Fibroblast of skin of back (primary cell): Measurements from ENCODE around the gene ZNF226. TPM values are rescaled to one million over a fixed set of nuclear protein-coding genes. Genes with fewer than 3 reads are reported as not detected.
A peak's percentile ranks its signal among the peaks of the same experiment; 100 is the strongest.
"Not testable (repeated sequence)": the region's sequence is repeated elsewhere in the genome, so short reads cannot be mapped to it uniquely, and the experiment has no call there.

Experiments
- DNase-seq: peaks from one replicate; pipeline ENCODE4 v3.0.0-alpha.2; 2013
- polyA plus RNA-seq, 2 experiments: library from polyadenylated mRNA; unstranded; fragments of 120-200 nt; gene quantifications; one replicate each; pipeline ENCODE4 v1.2.1, GENCODE V29; 2013; ENCODE audit not compliant: insufficient read length in 2 of 2

Gene ZNF226
- polyA plus RNA-seq (2013, experiment 1 of 2; ENCODE audit: insufficient read length), result 11.1 TPM
- polyA plus RNA-seq (2013, experiment 2 of 2; ENCODE audit: insufficient read length), result 13.9 TPM

DNA sequence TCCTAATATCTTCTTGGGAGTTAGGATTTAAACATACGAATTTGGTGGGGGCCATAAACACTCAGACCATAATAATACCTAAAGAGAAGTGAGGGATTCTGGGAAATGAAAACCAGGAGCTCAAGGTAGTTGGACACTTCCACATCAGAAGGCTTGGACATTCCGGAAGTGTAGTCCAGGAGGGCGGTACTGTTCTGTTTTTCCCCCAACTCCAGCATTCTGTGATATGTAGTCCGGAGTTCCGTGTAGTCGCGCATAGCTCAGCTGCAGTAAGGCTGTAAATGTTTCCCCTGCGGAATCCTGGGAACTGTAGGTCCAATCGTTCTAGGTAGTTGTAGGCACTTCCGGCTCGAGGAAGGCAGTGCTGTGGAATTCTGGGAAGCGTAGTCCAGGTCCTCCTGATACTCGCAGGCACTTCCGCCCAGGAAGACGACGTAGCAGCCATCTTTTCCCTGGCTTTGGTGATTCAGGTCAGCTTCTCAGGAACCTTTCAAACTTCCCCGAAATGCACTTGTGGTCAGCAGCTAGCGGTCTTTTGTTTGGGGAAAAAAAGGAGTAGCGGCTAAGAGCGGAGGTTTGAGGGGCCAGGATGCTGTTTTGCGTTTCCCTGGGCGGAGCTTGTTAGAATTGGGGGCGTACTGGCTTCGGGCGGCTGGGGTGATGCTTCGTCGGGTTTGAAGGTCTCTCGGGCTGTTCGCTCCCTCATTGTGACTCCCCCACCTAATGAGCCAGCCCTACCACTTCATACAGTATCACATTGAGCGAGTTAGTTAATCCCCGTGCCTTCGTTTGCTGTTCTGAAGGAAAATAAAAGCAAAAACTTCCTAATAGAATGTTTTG, at the start of gene ZNF226:
Gene ZNF226, plus strand, starts transcription at position 428 of the 840 bp plus-strand sequence. CDS start 4,981 bp downstream, outside the sequence.
- peak; percentile 99 for DNase-seq

DNA sequence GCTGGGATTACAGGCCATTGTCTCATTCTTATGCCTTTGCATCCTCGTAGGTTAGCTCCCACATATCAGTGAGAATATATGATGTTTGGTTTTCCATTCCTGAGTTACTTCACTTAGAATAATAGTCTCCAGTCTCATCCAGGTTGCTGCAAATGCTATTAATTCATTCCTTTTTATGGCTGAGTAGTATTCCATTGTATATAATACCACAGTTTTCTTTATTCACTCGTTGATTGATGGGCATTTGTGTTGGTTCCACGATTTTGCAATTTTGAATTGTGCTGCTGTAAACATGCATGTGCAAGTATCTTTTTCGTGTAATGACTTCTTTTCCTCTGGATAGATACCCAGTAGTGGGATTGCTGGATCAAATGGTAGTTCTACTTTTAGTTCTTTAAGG, 43.7 kb upstream of the ZNF226 start:
- not testable (repeated sequence) for DNase-seq

DNA sequence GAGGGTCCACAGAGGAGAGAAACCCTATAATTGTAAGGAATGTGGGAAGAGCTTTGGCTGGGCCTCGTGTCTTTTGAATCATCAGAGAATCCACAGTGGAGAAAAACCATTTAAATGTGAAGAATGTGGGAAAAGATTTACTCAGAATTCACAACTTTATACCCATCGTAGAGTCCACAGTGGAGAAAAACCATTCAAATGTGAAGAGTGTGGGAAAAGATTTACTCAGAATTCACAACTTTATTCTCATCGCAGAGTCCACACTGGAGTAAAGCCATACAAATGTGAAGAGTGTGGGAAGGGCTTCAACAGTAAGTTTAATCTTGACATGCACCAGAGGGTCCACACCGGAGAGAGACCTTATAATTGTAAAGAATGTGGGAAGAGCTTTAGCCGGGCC, 32.9 kb upstream of the ZNF226 start:
- DNase-seq, result no peak

DNA sequence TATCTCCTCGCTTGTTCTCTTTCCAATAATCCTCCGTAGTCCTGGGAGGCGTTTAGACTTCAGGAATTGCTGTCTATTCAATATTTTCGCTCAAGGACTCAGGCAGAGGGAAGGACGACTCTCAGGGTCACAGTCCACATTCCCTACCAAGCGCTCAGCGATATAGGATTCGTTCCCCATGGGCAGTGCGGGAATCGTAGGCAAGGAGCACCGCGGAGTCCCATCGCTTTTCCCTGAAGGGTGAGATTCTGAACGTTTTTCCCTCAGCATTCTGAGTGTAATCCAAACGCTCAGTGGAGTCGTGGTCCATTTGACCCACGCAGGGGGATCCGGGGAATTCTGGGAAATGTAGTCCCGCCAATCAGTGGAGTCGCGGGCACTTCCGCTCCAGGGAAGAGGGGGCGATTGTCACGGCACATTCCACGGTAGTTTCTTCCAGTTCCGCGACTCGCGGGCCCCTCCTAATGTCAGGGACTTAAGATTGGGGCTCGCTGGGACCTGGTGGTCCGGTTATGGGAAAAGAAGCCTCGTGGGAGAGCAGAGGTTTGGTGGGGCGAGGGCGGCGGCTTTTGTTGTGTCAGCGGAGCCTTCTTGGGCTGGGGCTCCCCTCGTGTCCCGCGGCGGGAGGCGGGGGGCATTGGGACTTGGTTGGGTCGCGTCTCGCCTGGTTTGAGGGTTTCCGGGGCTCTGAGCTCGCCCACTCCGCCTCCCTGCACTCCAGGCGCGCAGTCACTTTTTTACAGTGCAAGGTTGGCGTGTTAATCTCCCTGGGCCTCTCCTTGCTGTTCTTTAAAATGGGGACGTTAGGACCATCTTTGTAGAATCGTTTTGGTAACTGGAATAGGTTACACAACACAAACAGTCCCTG, 23.5 kb upstream of the ZNF226 start, which contains the start of gene ZNF234:
Gene ZNF234, plus strand, starts transcription at position 364 of the 868 bp plus-strand sequence. CDS start 3,079 bp downstream, outside the sequence.
- DNase-seq, result peak; percentile 90

- peak; percentile 22 for DNase-seq
Measured at GRCh38 chr19:44142059-44142433, 22.9 kb upstream of the ZNF226 start.

- no peak for DNase-seq
Measured at GRCh38 chr19:44149776-44150175, 15.1 kb upstream of the ZNF226 start.

GRCh38 chr19:44151491-44151890, 13.4 kb upstream of the ZNF226 start:
- DNase-seq, result no peak

DNA sequence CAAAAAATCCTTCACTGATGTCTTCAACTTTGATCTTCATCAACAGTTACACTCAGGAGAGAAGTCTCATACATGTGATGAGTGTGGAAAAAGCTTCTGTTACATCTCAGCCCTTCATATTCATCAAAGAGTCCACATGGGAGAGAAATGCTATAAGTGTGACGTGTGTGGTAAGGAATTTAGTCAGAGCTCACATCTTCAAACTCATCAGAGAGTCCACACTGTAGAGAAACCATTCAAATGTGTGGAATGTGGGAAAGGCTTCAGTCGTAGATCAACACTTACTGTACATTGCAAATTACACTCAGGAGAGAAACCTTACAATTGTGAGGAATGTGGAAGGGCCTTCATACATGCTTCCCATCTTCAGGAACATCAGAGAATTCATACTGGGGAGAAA, 8.4 kb upstream of the ZNF226 start:
- no peak for DNase-seq

DNA sequence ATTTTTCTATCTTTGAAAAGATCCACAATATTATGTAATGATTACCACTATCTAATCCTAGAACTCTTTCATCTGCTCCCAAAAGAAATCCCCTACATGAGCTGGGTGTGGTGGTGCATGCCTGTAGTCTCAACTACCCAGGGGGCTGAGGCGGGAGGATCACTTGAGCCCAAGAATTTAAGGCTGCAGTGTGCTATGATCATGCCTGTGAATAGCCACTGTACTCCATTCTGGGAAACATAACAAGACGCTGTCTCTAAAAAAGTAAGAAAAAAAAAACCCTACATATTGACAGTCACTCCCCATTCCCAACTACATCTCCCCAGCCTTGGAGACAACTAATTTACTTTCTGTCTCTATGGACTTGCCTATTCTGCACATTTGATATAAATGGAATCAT, 1.1 kb upstream of the ZNF226 start:
- DNase-seq, result no peak

GRCh38 chr19:44164327-44164672, 600 bp upstream of the ZNF226 start:
- no peak for DNase-seq

GRCh38 chr19:44170660-44171059, 5.8 kb downstream of the ZNF226 start:
- not testable (repeated sequence) for DNase-seq

GRCh38 chr19:44176590-44176989, 11.7 kb downstream of the ZNF226 start:
- no peak for DNase-seq

DNA sequence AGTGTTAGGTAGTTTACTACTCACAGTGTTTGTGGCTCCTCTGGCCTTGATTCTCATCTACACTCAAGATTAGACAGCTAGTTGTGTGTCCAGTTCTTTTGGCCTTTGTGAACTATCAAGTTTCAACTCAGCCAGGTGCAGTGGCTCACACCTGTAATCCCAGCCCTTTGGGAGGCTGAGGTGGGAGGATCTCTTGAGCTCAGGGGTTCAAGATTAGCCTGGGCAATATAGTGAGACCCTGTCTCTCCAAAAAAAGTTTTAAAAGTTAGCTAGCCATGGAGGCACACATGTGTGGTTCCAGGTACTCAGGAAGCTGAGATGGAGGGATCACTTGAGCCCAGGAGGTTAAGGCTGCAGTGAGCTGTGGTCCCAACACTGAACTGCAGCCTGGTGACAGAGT, 16.1 kb downstream of the ZNF226 start:
- no peak for DNase-seq

DNA sequence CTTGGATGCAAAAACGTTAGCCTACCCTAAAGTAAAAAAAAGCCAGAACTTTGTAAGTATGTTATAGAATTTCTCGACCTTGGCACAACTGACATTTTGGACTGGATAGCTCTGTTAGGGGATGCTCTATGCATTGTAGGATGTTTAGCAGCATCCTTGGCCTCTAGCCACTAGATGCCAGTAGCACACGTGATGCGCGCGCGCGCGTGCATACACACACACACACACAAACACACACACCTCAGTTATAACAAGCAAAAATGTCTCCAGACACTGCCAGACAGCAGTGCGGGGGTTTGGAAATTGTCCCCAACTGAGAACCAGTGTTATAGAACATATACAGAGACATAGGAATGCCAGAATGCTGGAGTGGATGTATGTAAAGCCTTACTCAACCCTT, 17.2 kb downstream of the ZNF226 start:
- DNase-seq, result no peak

DNA sequence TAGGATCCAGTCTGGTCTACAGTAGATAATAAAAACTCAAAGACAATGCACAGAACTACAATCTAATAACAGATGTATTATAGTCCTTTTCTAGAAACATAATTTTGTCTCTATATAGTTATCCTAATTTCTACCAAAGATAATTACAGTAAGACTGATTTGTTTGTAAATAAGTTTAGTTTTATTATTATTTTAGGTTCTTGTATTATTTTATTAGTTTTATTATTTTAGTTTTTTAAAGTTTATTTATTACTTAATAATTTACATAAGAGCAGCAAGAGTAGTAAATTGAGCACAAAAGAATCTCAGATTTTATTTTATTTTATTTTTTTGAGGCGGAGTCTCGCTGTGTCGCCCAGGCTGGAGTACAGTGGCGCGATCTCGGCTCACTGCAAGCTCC, 25.1 kb downstream of the ZNF226 start:
- no peak for DNase-seq

- DNase-seq, result no peak
Measured at GRCh38 chr19:44192127-44192526, 27.2 kb downstream of the ZNF226 start.

GRCh38 chr19:44196772-44197171, 31.9 kb downstream of the ZNF226 start:
- no peak for DNase-seq

GRCh38 chr19:44202470-44202869, 37.6 kb downstream of the ZNF226 start:
- DNase-seq, result peak; percentile 5

GRCh38 chr19:44202974-44203373, 38.1 kb downstream of the ZNF226 start:
- DNase-seq, result no peak

DNA sequence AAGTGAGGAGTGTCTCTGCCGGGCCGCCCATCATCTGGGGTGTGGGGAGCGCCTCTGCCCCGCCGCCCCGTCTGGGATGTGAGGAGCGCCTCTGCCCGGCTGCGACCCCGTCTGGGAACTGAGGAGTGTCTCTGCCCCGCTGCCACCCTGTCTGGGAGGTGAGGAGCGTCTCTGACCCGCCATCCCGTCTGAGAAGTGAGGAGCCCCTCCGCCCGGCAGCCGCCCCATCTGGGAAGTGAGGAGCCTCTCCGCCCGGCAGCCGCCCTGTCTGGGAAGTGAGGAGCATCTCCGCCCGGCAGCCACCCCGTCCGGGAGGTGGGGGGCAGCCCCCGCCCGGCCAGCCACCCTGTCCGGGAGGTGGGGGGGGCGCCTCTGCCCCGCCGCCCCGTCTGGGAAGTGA, 39.0 kb downstream of the ZNF226 start:
- DNase-seq, result not testable (repeated sequence)

- no peak for DNase-seq
Measured at GRCh38 chr19:44204772-44205171, 39.9 kb downstream of the ZNF226 start.

DNA sequence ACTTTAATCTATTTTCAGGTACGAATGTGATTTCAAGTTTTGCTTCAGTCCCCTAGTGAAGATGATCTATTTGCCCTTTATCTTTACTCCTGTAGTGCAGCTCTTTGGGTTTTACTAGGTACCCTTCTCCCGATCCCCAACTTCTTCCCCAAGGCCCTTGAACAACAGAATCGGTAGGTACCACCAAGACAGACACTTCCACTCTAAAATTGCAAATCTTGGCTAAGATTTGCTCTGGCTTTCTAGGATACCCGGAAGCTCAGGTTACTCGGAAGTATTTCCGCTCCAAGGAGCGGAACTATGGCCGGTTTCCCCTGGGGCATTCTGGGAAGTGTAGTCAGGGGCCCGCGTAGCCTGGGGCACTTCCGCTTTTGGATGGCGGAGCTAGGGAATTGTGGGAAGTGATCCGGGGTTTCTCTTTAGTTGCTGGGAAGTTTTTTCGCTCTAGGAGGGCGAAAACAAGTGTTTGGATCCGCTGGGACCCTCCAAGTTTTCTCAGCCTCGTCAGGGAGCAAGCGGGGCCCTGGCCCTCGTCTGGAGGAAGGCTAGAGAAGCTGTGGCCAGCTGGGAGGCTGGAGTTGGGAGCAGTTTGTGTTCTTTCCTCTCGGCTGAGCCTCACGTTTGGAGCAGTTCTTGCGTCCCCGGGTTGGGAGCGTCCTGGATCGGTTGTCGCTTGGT, 42.4 kb downstream of the ZNF226 start:
- peak; percentile 96 for DNase-seq
